Calu3 (cell line): Measurements from ENCODE around the gene CDC123. TPM values are rescaled to one million over a fixed set of nuclear protein-coding genes. Genes with fewer than 3 reads are reported as not detected.

Experiments
- BruUV-seq: library from RNA; stranded (reverse); fragments of 400-500 nt; replicated peaks from 2 replicates; lab custom pipeline; 2021; lab: Mats Ljungman, UMichigan
- CTCF ChIA-PET: fragments of 300-600 bp; sonication (Branson Sonifier 250); formaldehyde crosslinking; loops from one replicate; lab custom pipeline; 2022; ENCODE audit warnings: antibody characterized with exemption; lab: Charles Lee
- DNase-seq: peaks from one replicate; pipeline ENCODE4 v3.0.0; 2022
- H3K27ac Mint-ChIP-seq: one replicate; pipeline ENCODE4 v1.8.0; 2022; ENCODE audit warnings: mixed read lengths; ENCODE audit not compliant: unreplicated experiment
- H3K27me3 Mint-ChIP-seq: one replicate; pipeline ENCODE4 v1.8.0; 2022; ENCODE audit warnings: mixed read lengths; ENCODE audit not compliant: unreplicated experiment
- H3K36me3 Mint-ChIP-seq: one replicate; pipeline ENCODE4 v1.8.0; 2022; ENCODE audit warnings: mild to moderate bottlenecking, moderate library complexity, mixed read lengths; ENCODE audit not compliant: insufficient read depth, unreplicated experiment
- H3K4me1 Mint-ChIP-seq: one replicate; pipeline ENCODE4 v1.8.0; 2022; ENCODE audit warnings: mild to moderate bottlenecking, low read depth, mixed read lengths; ENCODE audit not compliant: unreplicated experiment
- H3K4me3 Mint-ChIP-seq: one replicate; pipeline ENCODE4 v1.8.0; 2022; ENCODE audit warnings: mild to moderate bottlenecking, low read depth, moderate library complexity, mixed read lengths; ENCODE audit not compliant: unreplicated experiment
- H3K9me3 Mint-ChIP-seq: one replicate; pipeline ENCODE4 v1.8.0; 2022; ENCODE audit warnings: low read depth, mixed read lengths; ENCODE audit not compliant: unreplicated experiment
- CTCF ChIP-seq: fragments of 200-600 bp; IDR thresholded peaks from one replicate; pipeline ENCODE4 v1.8.0; 2022; ENCODE audit warnings: antibody characterized with exemption; ENCODE audit not compliant: unreplicated experiment
- intact Hi-C: fragments of 100-400 bp; cut with micrococcal nuclease; formaldehyde crosslinking; loops from one replicate; pipeline ENCODE4 v1.10.0; 2022; ENCODE audit not compliant: unreplicated experiment
- total RNA-seq: library from RNA; stranded (reverse); gene quantifications from 2 replicates; pipeline ENCODE4 v1.2.3, GENCODE V29; 2022

The CDC123 gene
- total RNA-seq, 1 experiment from 2014 or later = 96.3 TPM

- CTCF ChIA-PET = interaction anchor here (0.6 kb wide), 1 partner anchor 157 kb away, joined by 4 read pairs; no protein-coding TSS in a partner anchor
- no peak for TF ChIP-seq CTCF
- no peaks in the 10 kb centered on the region for H3K4me1 Mint-ChIP-seq
- intact Hi-C loops = no loop called here
- no peaks in the 10 kb centered on the region for H3K27me3 Mint-ChIP-seq
- no peaks in the 10 kb centered on the region for H3K9me3 Mint-ChIP-seq
- H3K27ac Mint-ChIP-seq = no peak overlapping the region
- H3K4me3 Mint-ChIP-seq = no peak overlapping the region
- H3K36me3 Mint-ChIP-seq = peaks cover 5% of the 10 kb centered on the region
- BruUV-seq = no TSS peak
- DNase-seq = no peak
Measured at GRCh38 chr10:12156367-12157123, 39.4 kb upstream of the CDC123 start.

DNA sequence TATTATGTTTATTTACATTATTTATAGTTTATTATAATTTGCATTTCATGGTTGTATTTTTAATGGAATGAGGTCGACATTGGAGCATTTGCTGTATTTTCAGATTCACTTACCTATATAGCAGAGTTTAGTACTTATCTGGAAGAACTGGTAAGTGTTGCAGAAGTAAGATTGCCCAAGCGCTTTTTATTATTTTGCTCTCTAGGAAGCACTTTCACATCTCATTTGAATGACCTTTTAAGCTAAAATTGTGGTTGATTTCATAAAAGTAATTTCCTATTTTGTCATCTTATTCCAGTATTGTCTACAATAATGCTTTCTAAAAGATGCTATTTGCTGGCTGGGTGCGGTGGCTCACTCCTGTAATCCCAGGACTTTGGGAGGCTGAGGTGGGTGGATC, 37.9 kb upstream of the CDC123 start:
- Mint-ChIP-seq H3K27me3 (no peaks in the 10 kb centered on the region), H3K4me1 (no peaks in the 10 kb centered on the region), H3K27ac (no peak overlapping the region), H3K36me3 (peaks cover 5% of the 10 kb centered on the region), H3K4me3 (no peak overlapping the region), H3K9me3 (no peaks in the 10 kb centered on the region)
- CTCF ChIA-PET = no interaction called here
- intact Hi-C loops = no loop called here
- no peak for DNase-seq
- BruUV-seq = no TSS peak
- TF ChIP-seq CTCF = no peak

DNA sequence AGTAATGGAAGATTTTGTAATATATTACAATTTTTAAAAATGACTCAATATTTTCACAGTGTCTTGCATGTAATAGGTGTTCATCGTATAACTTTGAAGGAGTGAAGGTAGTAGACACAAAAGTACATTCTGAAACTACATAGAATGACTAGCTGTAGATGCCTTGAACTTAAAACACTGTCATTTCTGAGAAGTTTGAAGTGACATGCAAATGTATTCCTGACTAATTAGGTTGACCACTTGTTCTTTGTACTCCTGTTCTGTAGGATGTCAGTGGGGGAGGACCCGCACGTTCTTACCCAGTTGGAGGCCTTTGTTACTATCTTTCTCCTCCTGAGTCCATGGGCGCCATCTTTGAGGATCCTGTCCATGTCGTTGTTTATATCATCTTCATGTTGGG, 35.3 kb upstream of the CDC123 start:
- Mint-ChIP-seq H3K27ac (no peak overlapping the region), H3K9me3 (no peaks in the 10 kb centered on the region), H3K4me1 (no peaks in the 10 kb centered on the region), H3K4me3 (no peak overlapping the region), H3K36me3 (peaks cover 13% of the 10 kb centered on the region), H3K27me3 (no peaks in the 10 kb centered on the region)
- no TSS peak for BruUV-seq
- CTCF ChIA-PET = no interaction called here
- no peak for DNase-seq
- TF ChIP-seq CTCF = no peak
- intact Hi-C loops = no loop called here

GRCh38 chr10:12162927-12163326, 33.1 kb upstream of the CDC123 start:
- no peak for DNase-seq
- peaks cover 13% of the 10 kb centered on the region for H3K36me3 Mint-ChIP-seq
- no peak overlapping the region for H3K4me3 Mint-ChIP-seq
- no TSS peak for BruUV-seq
- no peaks in the 10 kb centered on the region for H3K27me3 Mint-ChIP-seq
- CTCF ChIA-PET = interaction anchor here (0.6 to 0.7 kb wide), 3 partner anchors 93 to 1668 kb away, joined by 4 to 6 read pairs (median 5); no protein-coding TSS in a partner anchor
- no peaks in the 10 kb centered on the region for H3K4me1 Mint-ChIP-seq
- intact Hi-C loops = no loop called here
- no peak for TF ChIP-seq CTCF
- no peaks in the 10 kb centered on the region for H3K9me3 Mint-ChIP-seq
- H3K27ac Mint-ChIP-seq = no peak overlapping the region
